Measurements from ENCODE around the gene DUSP19. TPM values are rescaled to one million over a fixed set of nuclear protein-coding genes. Genes with fewer than 3 reads are reported as not detected.

Gene DUSP19
- total RNA-seq, 4 donors from 2014 or later: 1.3 to 3.8 (median 2.0) TPM

DNA sequence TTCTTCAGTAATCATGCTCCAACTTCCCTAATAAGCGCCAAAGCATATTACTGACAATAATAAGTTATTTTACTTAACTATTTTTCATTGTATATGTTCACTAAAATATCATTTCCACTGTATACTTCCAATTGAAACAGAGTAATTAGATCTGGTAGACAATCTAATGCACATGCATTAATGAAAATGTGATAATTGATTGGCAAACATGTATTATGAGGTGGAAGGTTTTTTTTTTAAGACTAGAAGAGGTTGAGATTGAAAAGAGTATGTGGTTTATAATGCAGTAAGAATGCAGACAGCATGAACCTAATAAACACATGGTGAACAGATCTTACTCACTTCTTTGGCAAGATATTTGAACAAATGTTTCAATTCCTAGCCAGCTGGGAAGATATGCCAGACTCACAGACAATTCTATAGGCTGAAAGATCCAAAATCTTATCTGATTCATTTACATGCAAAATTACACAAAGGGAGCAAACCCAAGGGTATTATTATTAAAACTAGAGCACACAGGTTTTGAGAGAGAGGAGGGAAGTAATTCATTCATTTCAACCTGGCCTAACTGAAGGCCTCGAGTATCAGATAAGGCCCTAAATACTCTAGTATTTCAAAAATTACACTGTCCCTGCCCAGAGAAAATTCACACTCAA lies 43.1 kb upstream of the DUSP19 start:
- TF ChIP-seq POLR2A (IDR thresholded peaks at IDR 0.05) (no peak), POLR2AphosphoS5 (IDR thresholded peaks at IDR 0.05) (no peak), EP300 (IDR thresholded peaks at IDR 0.05) (no peak)
- TF ChIP-seq, protein P1, sequence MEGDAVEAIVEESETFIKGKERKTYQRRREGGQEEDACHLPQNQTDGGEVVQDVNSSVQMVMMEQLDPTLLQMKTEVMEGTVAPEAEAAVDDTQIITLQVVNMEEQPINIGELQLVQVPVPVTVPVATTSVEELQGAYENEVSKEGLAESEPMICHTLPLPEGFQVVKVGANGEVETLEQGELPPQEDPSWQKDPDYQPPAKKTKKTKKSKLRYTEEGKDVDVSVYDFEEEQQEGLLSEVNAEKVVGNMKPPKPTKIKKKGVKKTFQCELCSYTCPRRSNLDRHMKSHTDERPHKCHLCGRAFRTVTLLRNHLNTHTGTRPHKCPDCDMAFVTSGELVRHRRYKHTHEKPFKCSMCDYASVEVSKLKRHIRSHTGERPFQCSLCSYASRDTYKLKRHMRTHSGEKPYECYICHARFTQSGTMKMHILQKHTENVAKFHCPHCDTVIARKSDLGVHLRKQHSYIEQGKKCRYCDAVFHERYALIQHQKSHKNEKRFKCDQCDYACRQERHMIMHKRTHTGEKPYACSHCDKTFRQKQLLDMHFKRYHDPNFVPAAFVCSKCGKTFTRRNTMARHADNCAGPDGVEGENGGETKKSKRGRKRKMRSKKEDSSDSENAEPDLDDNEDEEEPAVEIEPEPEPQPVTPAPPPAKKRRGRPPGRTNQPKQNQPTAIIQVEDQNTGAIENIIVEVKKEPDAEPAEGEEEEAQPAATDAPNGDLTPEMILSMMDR (IDR thresholded peaks at IDR 0.05): no peak
- no peaks in the 10 kb centered on the region for H3K27me3 ChIP-seq
- DNase-seq (ENCODE audit: low spot score in 2 of 2): no peak
- WGBS: 31% methylated on average over 2 of the region's 2 CpGs
- peak overlapping the region; percentile 34 for H3K27ac ChIP-seq
- H3K9me3 ChIP-seq: no peaks in the 10 kb centered on the region
- H3K4me1 ChIP-seq: peaks cover 73% of the 10 kb centered on the region
- H3K4me3 ChIP-seq: peak overlapping the region; percentile 88
- no peaks in the 10 kb centered on the region for H3K36me3 ChIP-seq

DNA sequence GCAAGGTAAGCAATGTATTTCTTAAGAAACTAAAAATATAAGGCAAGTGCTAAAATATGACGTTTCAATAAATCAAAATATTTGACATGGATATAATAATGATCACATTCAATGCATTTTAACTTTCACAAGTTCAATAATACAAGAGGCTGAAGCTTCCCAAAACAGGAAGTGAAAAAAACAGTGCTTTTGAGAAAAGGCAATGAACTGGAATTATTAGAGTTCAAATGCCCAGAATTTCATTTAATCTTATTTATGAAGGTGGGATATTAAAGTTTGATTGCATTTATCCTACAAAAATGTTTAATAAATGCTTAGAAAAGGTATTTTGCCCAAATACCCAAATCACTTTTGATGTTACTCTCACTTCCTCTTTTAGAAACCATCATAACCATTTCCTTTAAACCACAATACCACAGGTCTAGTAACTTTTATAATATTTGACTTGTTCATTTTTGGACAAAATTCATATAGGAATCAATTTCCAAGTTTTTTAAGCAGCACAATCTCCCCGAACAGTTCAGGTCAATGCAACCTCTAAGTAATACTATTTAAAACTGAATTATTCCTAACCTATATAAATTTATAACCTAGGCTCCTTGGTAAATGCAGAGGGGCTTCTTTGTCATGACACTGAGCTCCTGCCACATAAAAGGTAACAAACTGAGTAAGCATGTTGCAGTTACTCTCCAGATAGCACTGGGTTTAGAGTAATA lies 42.4 kb upstream of the DUSP19 start:
- DNase-seq (ENCODE audit: low spot score in 2 of 2): no peak
- Histone ChIP-seq H3K27me3 (no peaks in the 10 kb centered on the region), H3K4me3 (peak overlapping the region; percentile 88), H3K36me3 (no peaks in the 10 kb centered on the region), H3K9me3 (no peaks in the 10 kb centered on the region), H3K4me1 (peaks cover 66% of the 10 kb centered on the region), H3K27ac (peak overlapping the region; percentile 98)
- 26% methylated on average over 2 of the region's 2 CpGs for WGBS
- TF ChIP-seq POLR2A (IDR thresholded peaks at IDR 0.05): no peak
- TF ChIP-seq EP300 (IDR thresholded peaks at IDR 0.05): no peak
- TF ChIP-seq, protein P1 (IDR thresholded peaks at IDR 0.05): no peak
- no peak for TF ChIP-seq POLR2AphosphoS5 (IDR thresholded peaks at IDR 0.05)

DNA sequence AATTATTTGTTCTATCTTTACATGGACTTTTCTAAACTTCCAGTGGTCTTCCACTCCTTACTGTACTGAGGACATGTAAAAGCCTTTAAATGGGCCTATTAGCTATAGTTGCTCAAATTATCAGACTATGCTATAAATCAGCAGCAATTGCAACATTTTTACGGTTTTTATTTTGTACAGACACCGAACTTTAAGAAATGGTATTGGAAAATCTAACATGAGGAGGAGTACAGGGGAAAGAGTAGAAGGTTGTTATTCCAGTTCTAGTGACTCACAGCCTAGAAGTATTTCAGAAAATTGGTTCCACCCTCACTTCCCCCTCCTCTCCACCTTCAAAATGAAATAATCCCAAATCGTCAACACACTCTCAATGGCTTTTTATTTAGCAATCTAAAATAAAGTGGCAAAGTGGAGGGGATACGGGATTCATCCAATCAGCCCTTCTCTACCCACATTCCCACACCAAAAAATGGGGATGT lies 41.4 kb upstream of the DUSP19 start:
- H3K27ac ChIP-seq: peak overlapping the region; percentile 98
- peaks cover 56% of the 10 kb centered on the region for H3K4me1 ChIP-seq
- peak overlapping the region; percentile 88 for H3K4me3 ChIP-seq
- WGBS: 4% methylated on average over 4 of the region's 4 CpGs
- DNase-seq (ENCODE audit: low spot score in 2 of 2): no peak
- H3K27me3 ChIP-seq: no peaks in the 10 kb centered on the region
- no peaks in the 10 kb centered on the region for H3K9me3 ChIP-seq
- no peaks in the 10 kb centered on the region for H3K36me3 ChIP-seq
- no peak for TF ChIP-seq POLR2A (IDR thresholded peaks at IDR 0.05)
- TF ChIP-seq, protein P1 (IDR thresholded peaks at IDR 0.05): no peak
- no peak for TF ChIP-seq POLR2AphosphoS5 (IDR thresholded peaks at IDR 0.05)
- no peak for TF ChIP-seq EP300 (IDR thresholded peaks at IDR 0.05)

DNA sequence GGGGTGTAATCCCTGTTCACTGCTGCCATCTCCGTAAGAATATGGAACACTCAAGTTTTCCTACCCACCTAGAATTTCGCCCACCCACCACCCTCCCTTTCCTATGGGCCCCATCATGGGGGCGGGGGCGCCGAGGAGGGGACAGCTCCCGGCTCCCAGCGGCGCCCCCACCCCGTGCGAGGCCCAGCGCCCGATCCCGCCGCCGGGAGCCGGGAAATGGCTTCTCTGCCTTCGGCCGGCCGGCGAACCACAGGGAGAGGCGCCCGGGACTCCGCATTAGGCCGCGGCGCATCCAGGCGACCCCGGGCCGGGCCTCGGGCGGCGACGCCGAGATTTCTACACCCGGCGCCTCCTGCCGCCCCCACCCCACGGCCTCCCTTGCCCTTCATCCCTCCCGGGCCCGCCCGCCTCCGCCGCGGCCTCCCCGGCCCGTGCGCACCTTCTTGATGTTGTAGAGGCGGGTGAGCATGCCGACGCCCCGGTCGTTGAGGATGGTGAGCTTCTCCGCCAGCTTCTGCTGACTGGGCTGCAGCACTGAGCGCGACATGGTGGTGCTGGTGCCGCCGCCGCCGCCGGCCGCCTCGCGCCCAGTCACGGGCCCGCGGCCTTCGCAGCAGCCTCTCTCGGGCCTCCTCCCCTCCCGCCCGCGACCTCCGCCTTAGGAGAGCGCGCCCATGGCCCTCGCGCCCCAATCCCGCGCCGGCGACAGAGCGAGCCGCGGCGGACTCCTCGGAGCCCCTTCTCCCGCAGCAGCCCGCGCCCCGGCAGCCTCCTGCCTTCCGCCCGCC lies 40.8 kb upstream of the DUSP19 start:
- H3K27ac ChIP-seq: peak overlapping the region; percentile 98
- DNase-seq (ENCODE audit: low spot score in 2 of 2): peak; percentile 75 to 80
- peak overlapping the region; percentile 88 for H3K4me3 ChIP-seq
- H3K27me3 ChIP-seq: no peaks in the 10 kb centered on the region
- peaks cover 51% of the 10 kb centered on the region for H3K4me1 ChIP-seq
- under 1% methylated on average over 8 of the region's 91 CpGs for WGBS
- no peaks in the 10 kb centered on the region for H3K36me3 ChIP-seq
- H3K9me3 ChIP-seq: no peaks in the 10 kb centered on the region
- no peak for TF ChIP-seq POLR2A (IDR thresholded peaks at IDR 0.05)
- no peak for TF ChIP-seq POLR2AphosphoS5 (IDR thresholded peaks at IDR 0.05)
- TF ChIP-seq, protein P1 (IDR thresholded peaks at IDR 0.05): no peak
- no peak for TF ChIP-seq EP300 (IDR thresholded peaks at IDR 0.05)
